ENCODE measurements around the gene GPS2. TPM values are rescaled to one million over a fixed set of nuclear protein-coding genes. Genes with fewer than 3 reads are reported as not detected.

Gene GPS2
- total and polyA plus RNA-seq, 10 donors = 54.1 to 123 (median 68.1) TPM

GRCh38 chr17:7293159-7293558 is 22.0 kb downstream of the GPS2 start:
- peaks cover 0 to 89% (median 38%) of the 10 kb centered on the region in 7 donors for H3K27me3 ChIP-seq (replicated peaks in 1 of 7)

GRCh38 chr17:7292729-7293128 is 22.4 kb downstream of the GPS2 start:
- DNase-seq = no peak
- intact Hi-C loops (cut with DNase I; ENCODE audit: low total_unique reads) = loop anchor here (10.0 kb wide), 1 partner anchor 52 kb away; no protein-coding TSS in a partner anchor
- no peaks in the 10 kb centered on the region for H3K36me3 ChIP-seq
- TF ChIP-seq CTCF (IDR thresholded peaks at IDR 0.05 in 8 of 11, conservative IDR thresholded peaks at IDR 0.05 in 3 of 11) (no peak), POLR2A (IDR thresholded peaks at IDR 0.05) (no peak), POLR2AphosphoS5 (IDR thresholded peaks at IDR 0.05) (no peak)
- 35 to 42% (median 40%) methylated on average over 5 to 6 of the region's 6 CpGs for WGBS, 5 donors
- H3K27ac ChIP-seq = no peak overlapping the region
- H3K4me3 ChIP-seq = no peak overlapping the region
- peaks cover 0 to 93% (median 38%) of the 10 kb centered on the region in 7 donors for H3K27me3 ChIP-seq (replicated peaks in 1 of 7)
- no peaks in the 10 kb centered on the region for H3K9me3 ChIP-seq
- peaks cover 17 to 40% (median 33%) of the 10 kb centered on the region in 6 donors for H3K4me1 ChIP-seq

More at GRCh38 chr17:7293159-7293558, 22.0 kb downstream of the GPS2 start:
- DNase-seq = no peak
- TF ChIP-seq POLR2A (IDR thresholded peaks at IDR 0.05) (no peak), POLR2AphosphoS5 (IDR thresholded peaks at IDR 0.05) (no peak), CTCF (IDR thresholded peaks at IDR 0.05 in 8 of 11, conservative IDR thresholded peaks at IDR 0.05 in 3 of 11) (no peak)
- peaks cover 17 to 40% (median 33%) of the 10 kb centered on the region in 6 donors for H3K4me1 ChIP-seq
- 68 to 86% (median 85%) methylated on average over 9 to 11 of the region's 11 CpGs for WGBS, 5 donors
- no peaks in the 10 kb centered on the region for H3K9me3 ChIP-seq
- no peak overlapping the region for H3K4me3 ChIP-seq
- intact Hi-C loops (cut with DNase I; ENCODE audit: low total_unique reads) = loop anchor here (10.0 kb wide), 1 partner anchor 52 kb away; no protein-coding TSS in a partner anchor
- H3K27ac ChIP-seq = no peak overlapping the region
- no peaks in the 10 kb centered on the region for H3K36me3 ChIP-seq

- peaks cover 0 to 96% (median 38%) of the 10 kb centered on the region in 7 donors for H3K27me3 ChIP-seq (replicated peaks in 1 of 7)
- no peaks in the 10 kb centered on the region for H3K36me3 ChIP-seq
- 33 to 95% (median 83%) methylated on average over 1 to 2 of the region's 2 CpGs for WGBS, 5 donors
- H3K4me1 ChIP-seq = peaks cover 17 to 40% (median 33%) of the 10 kb centered on the region in 6 donors
- DNase-seq = no peak
- no peak for TF ChIP-seq CTCF (IDR thresholded peaks at IDR 0.05 in 8 of 11, conservative IDR thresholded peaks at IDR 0.05 in 3 of 11)
- TF ChIP-seq POLR2A (IDR thresholded peaks at IDR 0.05) = no peak
- no peak for TF ChIP-seq POLR2AphosphoS5 (IDR thresholded peaks at IDR 0.05)
- H3K4me3 ChIP-seq = no peak overlapping the region
- H3K9me3 ChIP-seq = no peaks in the 10 kb centered on the region
- H3K27ac ChIP-seq = no peak overlapping the region
- intact Hi-C loops (cut with DNase I; ENCODE audit: low total_unique reads) = loop anchor here (10.0 kb wide), 1 partner anchor 53 kb away; no protein-coding TSS in a partner anchor
These were observed 23.0 kb downstream of the GPS2 start for GRCh38 chr17:7292194-7292593.

- no peak for DNase-seq
- Histone ChIP-seq H3K27ac (no peak overlapping the region), H3K36me3 (no peaks in the 10 kb centered on the region), H3K4me3 (no peak overlapping the region), H3K9me3 (no peaks in the 10 kb centered on the region), H3K4me1 (peaks cover 8 to 27% (median 21%) of the 10 kb centered on the region in 6 donors), H3K27me3 (replicated peaks in 1 of 7) (peaks cover 0 to 95% (median 30%) of the 10 kb centered on the region in 7 donors)
- no peak for TF ChIP-seq CTCF (IDR thresholded peaks at IDR 0.05 in 8 of 11, conservative IDR thresholded peaks at IDR 0.05 in 3 of 11)
- no peak for TF ChIP-seq POLR2AphosphoS5 (IDR thresholded peaks at IDR 0.05)
- TF ChIP-seq POLR2A (IDR thresholded peaks at IDR 0.05) = no peak
- intact Hi-C loops (cut with DNase I; ENCODE audit: low total_unique reads) = loop anchor here (10.0 kb wide), 1 partner anchor 54 kb away; no protein-coding TSS in a partner anchor
- 73 to 90% (median 84%) methylated on average over 11 of the region's 11 CpGs for WGBS, 5 donors
These were observed 24.5 kb downstream of the GPS2 start for GRCh38 chr17:7290685-7291084.

All from spleen (tissue), 11 donors.